Measurements from ENCODE around the gene FGF14.
A peak's percentile ranks its signal among the peaks of the same experiment; 100 is the strongest.

Gene FGF14

DNA sequence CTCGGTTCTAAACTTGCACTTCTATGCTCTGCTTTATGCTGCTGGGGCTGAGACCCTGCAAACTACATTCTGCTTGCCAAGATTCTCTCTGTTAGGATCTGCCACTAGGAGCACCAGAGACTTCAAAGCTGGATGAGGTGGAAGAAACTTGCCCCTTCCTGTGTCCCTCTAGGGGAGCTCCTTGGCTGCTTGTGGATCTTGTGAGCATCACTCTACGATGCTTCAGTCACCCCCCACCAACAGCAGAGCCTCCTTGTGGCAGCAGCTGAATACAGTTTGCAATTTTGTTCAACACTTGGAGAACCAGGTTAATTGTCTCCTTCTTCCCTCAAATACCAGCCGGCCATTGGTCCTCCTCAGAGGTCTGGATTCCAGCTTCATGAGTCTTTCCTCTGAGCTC is 310.6 kb downstream of the FGF14 start:
- Histone ChIP-seq H3K9ac (ENCODE audit: low read length) (no peak overlapping the region), H3K4me1 (ENCODE audit: low read length) (no peaks in the 10 kb centered on the region)

DNA sequence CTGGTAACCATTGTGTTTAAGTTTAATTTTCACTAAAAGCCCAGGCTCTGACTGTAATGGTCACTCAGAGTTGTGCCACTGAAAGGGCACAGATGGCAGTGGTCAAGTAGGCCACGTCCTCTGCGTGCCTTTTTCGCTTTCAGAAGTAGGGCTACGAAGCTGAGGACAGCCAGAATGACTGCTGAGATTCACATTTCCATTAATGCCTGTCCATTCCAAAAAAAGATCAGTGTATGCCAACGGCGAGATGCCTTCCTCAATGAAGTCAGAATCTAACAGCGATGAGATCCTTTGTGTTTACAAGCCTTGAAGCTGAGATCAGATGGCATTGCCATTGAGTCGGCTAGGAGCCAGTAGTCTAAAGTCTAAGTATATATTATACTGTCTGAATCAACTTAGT is 311.3 kb downstream of the FGF14 start:
- no peak overlapping the region for H3K4me3 ChIP-seq (ENCODE audit: low read length)
- no peaks in the 10 kb centered on the region for H3K27me3 ChIP-seq (ENCODE audit: low read depth, low read length)
- H3K4me1 ChIP-seq (ENCODE audit: low read length) = no peaks in the 10 kb centered on the region
- H3K9me3 ChIP-seq (ENCODE audit: insufficient read depth, low read length) = no peaks in the 10 kb centered on the region
- no peaks in the 10 kb centered on the region for H4K20me1 ChIP-seq (ENCODE audit: insufficient read depth, low read length)
- no peaks in the 10 kb centered on the region for H3K79me2 ChIP-seq (ENCODE audit: low read length)
- TF ChIP-seq EZH2phosphoT487 (IDR thresholded peaks at IDR 0.05; ENCODE audit: low read depth) = no peak
- TF ChIP-seq, protein P1, sequence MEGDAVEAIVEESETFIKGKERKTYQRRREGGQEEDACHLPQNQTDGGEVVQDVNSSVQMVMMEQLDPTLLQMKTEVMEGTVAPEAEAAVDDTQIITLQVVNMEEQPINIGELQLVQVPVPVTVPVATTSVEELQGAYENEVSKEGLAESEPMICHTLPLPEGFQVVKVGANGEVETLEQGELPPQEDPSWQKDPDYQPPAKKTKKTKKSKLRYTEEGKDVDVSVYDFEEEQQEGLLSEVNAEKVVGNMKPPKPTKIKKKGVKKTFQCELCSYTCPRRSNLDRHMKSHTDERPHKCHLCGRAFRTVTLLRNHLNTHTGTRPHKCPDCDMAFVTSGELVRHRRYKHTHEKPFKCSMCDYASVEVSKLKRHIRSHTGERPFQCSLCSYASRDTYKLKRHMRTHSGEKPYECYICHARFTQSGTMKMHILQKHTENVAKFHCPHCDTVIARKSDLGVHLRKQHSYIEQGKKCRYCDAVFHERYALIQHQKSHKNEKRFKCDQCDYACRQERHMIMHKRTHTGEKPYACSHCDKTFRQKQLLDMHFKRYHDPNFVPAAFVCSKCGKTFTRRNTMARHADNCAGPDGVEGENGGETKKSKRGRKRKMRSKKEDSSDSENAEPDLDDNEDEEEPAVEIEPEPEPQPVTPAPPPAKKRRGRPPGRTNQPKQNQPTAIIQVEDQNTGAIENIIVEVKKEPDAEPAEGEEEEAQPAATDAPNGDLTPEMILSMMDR (IDR thresholded peaks at IDR 0.05; ENCODE audit: low read depth, low read length) = no peak
- H3K9ac ChIP-seq (ENCODE audit: low read length) = no peak overlapping the region
- H3K4me2 ChIP-seq (ENCODE audit: low read length) = no peak overlapping the region
- H3K27ac ChIP-seq (ENCODE audit: low read length) = no peak overlapping the region
- H2AFZ ChIP-seq (ENCODE audit: low read depth, low read length) = 0 out of 2 replicates have a peak overlapping the region, but pooled peaks have one; percentile 2
- H3K36me3 ChIP-seq (replicated peaks; ENCODE audit: low read depth, low read length) = no peaks in the 10 kb centered on the region

More for the DNA sequence above, 310.6 kb downstream of the FGF14 start:
- TF ChIP-seq, protein P1 (IDR thresholded peaks at IDR 0.05; ENCODE audit: low read depth, low read length) = peak; percentile 16; the same call in 1 of the 2 replicates
- TF ChIP-seq EZH2phosphoT487 (IDR thresholded peaks at IDR 0.05; ENCODE audit: low read depth) = no peak
- Histone ChIP-seq H3K4me3 (ENCODE audit: low read length) (no peak overlapping the region), H3K27me3 (ENCODE audit: low read depth, low read length) (no peaks in the 10 kb centered on the region), H3K9me3 (ENCODE audit: insufficient read depth, low read length) (no peaks in the 10 kb centered on the region), H4K20me1 (ENCODE audit: insufficient read depth, low read length) (no peaks in the 10 kb centered on the region), H3K4me2 (ENCODE audit: low read length) (no peak overlapping the region), H2AFZ (ENCODE audit: low read depth, low read length) (no peak overlapping the region), H3K27ac (ENCODE audit: low read length) (no peak overlapping the region), H3K36me3 (replicated peaks; ENCODE audit: low read depth, low read length) (no peaks in the 10 kb centered on the region), H3K79me2 (ENCODE audit: low read length) (no peaks in the 10 kb centered on the region)

DNA sequence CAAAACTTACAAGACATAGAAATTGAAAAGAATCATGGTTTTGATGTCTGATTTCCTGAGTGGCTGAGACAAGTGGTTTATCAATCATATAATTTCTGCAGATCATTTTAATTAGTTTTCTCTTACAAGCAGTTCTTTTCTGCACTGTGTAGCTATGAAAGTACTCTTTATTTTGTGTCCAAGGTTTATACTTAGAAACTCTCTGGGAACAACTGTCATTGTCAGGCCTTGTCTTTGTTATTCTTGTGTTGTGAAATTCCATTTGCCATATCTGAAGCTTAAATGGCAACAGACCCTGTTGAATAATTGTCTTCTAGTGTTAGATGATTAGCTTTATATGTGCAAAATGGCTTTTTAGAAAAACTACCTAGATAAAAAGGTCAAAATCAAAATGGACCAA is 312.1 kb downstream of the FGF14 start:
- TF ChIP-seq, protein P1 (IDR thresholded peaks at IDR 0.05; ENCODE audit: low read depth, low read length) = no peak
- no peak for TF ChIP-seq EZH2phosphoT487 (IDR thresholded peaks at IDR 0.05; ENCODE audit: low read depth)
- Histone ChIP-seq H3K9me3 (ENCODE audit: insufficient read depth, low read length) (no peaks in the 10 kb centered on the region), H3K36me3 (replicated peaks; ENCODE audit: low read depth, low read length) (no peaks in the 10 kb centered on the region), H4K20me1 (ENCODE audit: insufficient read depth, low read length) (no peaks in the 10 kb centered on the region), H3K27ac (ENCODE audit: low read length) (no peak overlapping the region), H3K4me2 (ENCODE audit: low read length) (no peak overlapping the region), H3K79me2 (ENCODE audit: low read length) (no peaks in the 10 kb centered on the region), H3K4me3 (ENCODE audit: low read length) (no peak overlapping the region), H3K4me1 (ENCODE audit: low read length) (no peaks in the 10 kb centered on the region), H2AFZ (ENCODE audit: low read depth, low read length) (no peak overlapping the region), H3K27me3 (ENCODE audit: low read depth, low read length) (no peaks in the 10 kb centered on the region), H3K9ac (ENCODE audit: low read length) (no peak overlapping the region)

DNA sequence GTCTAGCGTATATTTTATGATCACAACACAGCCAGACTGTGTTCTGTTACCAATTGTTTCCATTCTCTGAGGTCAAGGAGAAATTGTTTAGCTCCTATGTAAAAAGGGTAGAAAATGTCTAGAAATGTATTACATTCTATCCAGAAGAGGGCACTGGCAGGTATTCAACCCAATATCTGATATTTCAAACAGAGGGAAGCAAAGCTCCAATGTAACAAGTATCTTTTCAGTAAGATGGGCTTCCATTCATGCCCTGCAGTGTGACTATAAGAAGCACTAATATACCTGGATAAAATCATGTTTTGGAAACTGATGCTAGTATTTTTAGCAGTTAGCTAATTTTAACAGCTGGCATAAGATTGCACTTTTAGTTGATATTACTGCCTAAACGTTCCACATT is 312.7 kb downstream of the FGF14 start:
- TF ChIP-seq EZH2phosphoT487 (IDR thresholded peaks at IDR 0.05; ENCODE audit: low read depth) = no peak
- TF ChIP-seq, protein P1 (IDR thresholded peaks at IDR 0.05; ENCODE audit: low read depth, low read length) = peak; percentile 44
- H2AFZ ChIP-seq (ENCODE audit: low read depth, low read length) = no peak overlapping the region
- H3K4me1 ChIP-seq (ENCODE audit: low read length) = no peaks in the 10 kb centered on the region
- no peaks in the 10 kb centered on the region for H3K79me2 ChIP-seq (ENCODE audit: low read length)
- H3K4me3 ChIP-seq (ENCODE audit: low read length) = no peak overlapping the region
- H3K27me3 ChIP-seq (ENCODE audit: low read depth, low read length) = no peaks in the 10 kb centered on the region
- no peaks in the 10 kb centered on the region for H3K36me3 ChIP-seq (replicated peaks; ENCODE audit: low read depth, low read length)
- no peak overlapping the region for H3K27ac ChIP-seq (ENCODE audit: low read length)
- H3K9ac ChIP-seq (ENCODE audit: low read length) = no peak overlapping the region
- no peaks in the 10 kb centered on the region for H4K20me1 ChIP-seq (ENCODE audit: insufficient read depth, low read length)
- no peaks in the 10 kb centered on the region for H3K9me3 ChIP-seq (ENCODE audit: insufficient read depth, low read length)
- no peak overlapping the region for H3K4me2 ChIP-seq (ENCODE audit: low read length)
